Esophagus squamous epithelium (tissue), 5 donors: ENCODE measurements around the gene DPP4. TPM values are rescaled to one million over a fixed set of nuclear protein-coding genes. Genes with fewer than 3 reads are reported as not detected.
"Not testable (repeated sequence)": the region's sequence is repeated elsewhere in the genome, so short reads cannot be mapped to it uniquely, and the experiment has no call there.

ENCODE experiments used
- DNase-seq: peaks from one replicate; lab custom pipeline; 2025; lab: John Stamatoyannopoulos, UW
- H3K27ac ChIP-seq, 4 donors: fragments of 200-600 bp; sonication (generic); one replicate each; pipeline ENCODE4 v1.5.1; 2016 to 2019; ENCODE audit warnings: mild to moderate bottlenecking in 1 of 4
- H3K27me3 ChIP-seq, 4 donors: fragments of 200-600 bp; sonication (generic); 1 replicate in 3 of 4; 2 replicates in 1 of 4; pipeline versions ENCODE4 v1.5.1 to v1.6.0; 2017 to 2021; ENCODE audit warnings: antibody characterized with exemption in 1 of 4
- H3K36me3 ChIP-seq, 3 donors: fragments of 200-600 bp; sonication (generic); one replicate each; pipeline ENCODE4 v1.5.1; 2016 to 2019
- H3K4me1 ChIP-seq, 3 donors: fragments of 200-600 bp; sonication (generic); one replicate each; pipeline ENCODE4 v1.5.1; 2017 to 2019
- H3K4me3 ChIP-seq, 4 donors: fragments of 200-600 bp; sonication (generic); 1 replicate in 3 of 4; 2 replicates in 1 of 4; pipeline ENCODE4 v1.5.1; 2016 to 2019; ENCODE audit warnings: mild to moderate bottlenecking in 2 of 4, moderate library complexity in 1 of 4
- H3K9me3 ChIP-seq, 3 donors: fragments of 200-600 bp; sonication (generic); one replicate each; pipeline ENCODE4 v1.5.1; 2016 to 2019
- CTCF ChIP-seq, 6 experiments: fragments of 450-650 bp in 4 of 6; fragments of 200-600 bp in 2 of 6; sonication (generic) in 2 of 6; IDR thresholded peaks; one replicate each; pipeline ENCODE4 v1.5.1; 2016 to 2019; ENCODE audit warnings: antibody characterized with exemption in 6 of 6, mild to moderate bottlenecking in 4 of 6, moderate library complexity in 4 of 6
- POLR2A ChIP-seq, 4 donors: fragments of 450-650 bp; IDR thresholded peaks; one replicate each; pipeline ENCODE4 v1.6.1; 2017; ENCODE audit warnings: antibody characterized with exemption in 4 of 4, mild to moderate bottlenecking in 4 of 4, moderate library complexity in 3 of 4
- WGBS, 2 donors: methylation state at CpG; one replicate each; pipeline ENCODE4 v1.1.5; 2018; 5-methylcytosine and 5-hydroxymethylcytosine counted together
- intact Hi-C: fragments of 100-400 bp; cut with DNase I; formaldehyde crosslinking; loops from one replicate; pipeline ENCODE4 v1.15.0; 2022
- total RNA-seq, 4 donors: library from RNA; depleted of rRNA; stranded (reverse); fragments of >200 nt; gene quantifications; one replicate each; pipeline ENCODE4 v1.1.0, GENCODE V29; 2016
- donor health status: DM: yes; HTN: yes; CAD: no.

The DPP4 gene
- total RNA-seq, 4 donors from 2014 or later = 0.97 to 3.1 (median 3.0) TPM; not detected in 1

- no peak for TF ChIP-seq CTCF (IDR thresholded peaks at IDR 0.05)
- TF ChIP-seq POLR2A (IDR thresholded peaks at IDR 0.05) = no peak
- Histone ChIP-seq H3K9me3 (no peaks in the 10 kb centered on the region), H3K4me1 (no peaks in the 10 kb centered on the region), H3K4me3 (no peak overlapping the region), H3K27me3 (no peaks in the 10 kb centered on the region), H3K27ac (no peak overlapping the region), H3K36me3 (no peaks in the 10 kb centered on the region)
- DNase-seq = no peak
- intact Hi-C loops = no loop called here
Observed at GRCh38 chr2:161954103-161954502, 119.9 kb downstream of the DPP4 start.

GRCh38 chr2:161953367-161953766 is 120.6 kb downstream of the DPP4 start:
- H3K4me1 ChIP-seq = not testable (repeated sequence)

GRCh38 chr2:161952783-161953191 is 121.2 kb downstream of the DPP4 start:
- WGBS, 2 donors = 60 to 62% methylated on average over 4 of the region's 4 CpGs
- no peak for DNase-seq
- TF ChIP-seq POLR2A (IDR thresholded peaks at IDR 0.05) (no peak), CTCF (IDR thresholded peaks at IDR 0.05) (no peak)
- no peaks in the 10 kb centered on the region for H3K36me3 ChIP-seq
- no peaks in the 10 kb centered on the region for H3K4me1 ChIP-seq
- no peaks in the 10 kb centered on the region for H3K27me3 ChIP-seq
- H3K9me3 ChIP-seq = no peaks in the 10 kb centered on the region
- intact Hi-C loops = no loop called here
- H3K27ac ChIP-seq = no peak overlapping the region
- no peak overlapping the region for H3K4me3 ChIP-seq

More at GRCh38 chr2:161953367-161953766, 120.6 kb downstream of the DPP4 start:
- WGBS, 2 donors = 74 to 81% methylated on average over 5 to 7 of the region's 9 CpGs
- DNase-seq, H3K36me3 ChIP-seq, intact Hi-C loops, H3K27me3 ChIP-seq, H3K27ac ChIP-seq, H3K9me3 ChIP-seq, H3K4me3 ChIP-seq: not testable (repeated sequence)

GRCh38 chr2:161947836-161948235 is 126.2 kb downstream of the DPP4 start:
- no peak overlapping the region for H3K27ac ChIP-seq
- H3K27me3 ChIP-seq = no peaks in the 10 kb centered on the region
- H3K4me1 ChIP-seq = no peaks in the 10 kb centered on the region
- intact Hi-C loops = no loop called here
- 19 to 30% methylated on average over 5 of the region's 5 CpGs for WGBS, 2 donors
- H3K4me3 ChIP-seq = no peak overlapping the region
- H3K9me3 ChIP-seq = no peaks in the 10 kb centered on the region
- DNase-seq = no peak
- no peaks in the 10 kb centered on the region for H3K36me3 ChIP-seq
- no peak for TF ChIP-seq CTCF (IDR thresholded peaks at IDR 0.05)
- no peak for TF ChIP-seq POLR2A (IDR thresholded peaks at IDR 0.05)

- intact Hi-C loops = no loop called here
- no peak for DNase-seq
- WGBS, 2 donors = 44 to 47% methylated on average over 3 of the region's 3 CpGs
Observed at GRCh38 chr2:161947406-161947805, 126.6 kb downstream of the DPP4 start.

More at GRCh38 chr2:161947406-161947805, 126.6 kb downstream of the DPP4 start:
- no peaks in the 10 kb centered on the region for H3K27me3 ChIP-seq
- H3K4me1 ChIP-seq = no peaks in the 10 kb centered on the region
- H3K27ac ChIP-seq = no peak overlapping the region
- no peaks in the 10 kb centered on the region for H3K9me3 ChIP-seq
- no peaks in the 10 kb centered on the region for H3K36me3 ChIP-seq
- no peak overlapping the region for H3K4me3 ChIP-seq
- TF ChIP-seq CTCF (IDR thresholded peaks at IDR 0.05) = no peak
- TF ChIP-seq POLR2A (IDR thresholded peaks at IDR 0.05) = no peak
